Suppressor macrophage treated with lipopolysaccharide for 1 hour (primary cell): ENCODE measurements around the gene HSPB7.
A peak's percentile ranks its signal among the peaks of the same experiment; 100 is the strongest.
"Not testable (repeated sequence)": the region's sequence is repeated elsewhere in the genome, so short reads cannot be mapped to it uniquely, and the experiment has no call there.

ENCODE experiments used
- DNase-seq, 3 donors: peaks; one replicate each; pipeline ENCODE4 v3.0.0-alpha.2; 2020 to 2022

Gene HSPB7

DNA sequence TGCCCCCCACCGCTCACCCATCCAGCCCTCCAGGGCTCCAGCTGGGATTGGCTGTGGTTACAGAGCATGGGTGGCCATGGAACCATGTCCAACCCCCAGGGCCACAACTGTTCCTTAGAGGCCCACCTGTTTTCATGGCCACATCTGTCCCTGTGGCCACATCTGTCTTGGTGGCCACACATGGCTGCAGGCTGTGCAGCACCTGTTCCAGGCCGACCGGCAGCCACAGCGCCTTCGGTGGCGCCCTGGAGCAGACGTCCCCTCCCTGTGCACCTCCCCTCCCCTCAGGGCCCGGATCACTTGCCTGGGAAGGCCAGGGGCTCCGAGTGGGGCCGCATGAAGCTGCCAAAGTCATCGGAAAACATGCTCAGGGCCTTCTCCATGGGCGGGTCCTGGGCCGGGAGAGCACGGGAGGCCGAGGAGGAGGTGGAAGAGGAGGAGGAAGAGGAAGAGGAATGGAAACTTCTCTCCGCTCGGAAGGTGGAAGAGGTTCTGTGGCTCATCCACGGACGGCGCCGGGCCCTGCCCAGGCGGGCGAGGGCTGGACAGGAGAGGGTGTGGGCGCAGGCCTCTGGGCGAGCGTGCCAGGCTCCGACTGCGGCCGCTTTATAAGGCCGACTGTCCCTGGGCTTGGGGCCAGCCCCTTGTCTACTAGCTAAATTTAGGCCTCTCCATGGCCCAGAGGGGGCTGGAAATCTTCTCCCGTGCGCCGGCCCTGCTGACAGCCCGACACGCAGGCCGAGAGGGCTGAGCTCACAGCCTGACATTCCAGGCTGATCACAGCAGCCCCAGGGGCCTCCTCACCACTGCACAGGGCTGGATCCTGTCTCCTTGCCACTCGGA, at the start of gene HSPB7:
Gene HSPB7 (minus strand): TSS at position 583 of the 843 bp plus-strand sequence. CDS start 80 bp downstream, at position 503.
- no peak for DNase-seq

DNA sequence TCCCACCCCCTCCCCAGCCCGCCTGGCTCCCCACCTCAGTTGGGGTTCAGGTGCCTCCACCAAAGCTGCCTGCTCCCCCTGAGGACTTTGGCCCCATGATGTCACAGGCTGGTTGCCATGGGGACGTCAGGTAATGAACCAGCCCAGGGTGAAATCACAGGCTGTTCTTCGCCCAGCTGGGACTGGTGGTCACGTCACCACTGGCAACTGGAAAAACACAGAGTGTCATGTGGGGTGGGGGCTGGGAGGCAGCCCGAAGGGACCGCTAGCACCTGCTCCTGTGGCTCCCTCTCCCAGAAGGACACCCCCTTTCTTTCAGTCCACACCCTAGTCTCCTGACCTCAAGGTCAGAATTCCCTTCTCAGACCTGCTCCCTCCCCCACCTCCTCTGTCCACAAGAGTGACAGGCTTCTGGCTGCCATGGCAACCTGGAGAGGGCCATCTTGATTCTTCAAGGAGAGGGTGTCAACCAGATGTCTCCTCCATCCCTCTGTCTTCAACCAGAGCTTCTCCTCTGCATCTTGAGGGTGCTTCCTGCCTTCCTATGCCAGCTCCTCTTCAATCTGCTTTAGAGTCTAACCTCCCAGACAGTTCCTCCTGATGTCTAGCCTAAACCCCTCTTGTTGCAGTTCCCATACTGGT, 49.4 kb upstream of the HSPB7 start:
- no peak for DNase-seq

- no peak for DNase-seq
These were observed 48.4 kb upstream of the HSPB7 start for GRCh38 chr1:16066245-16066644.

DNA sequence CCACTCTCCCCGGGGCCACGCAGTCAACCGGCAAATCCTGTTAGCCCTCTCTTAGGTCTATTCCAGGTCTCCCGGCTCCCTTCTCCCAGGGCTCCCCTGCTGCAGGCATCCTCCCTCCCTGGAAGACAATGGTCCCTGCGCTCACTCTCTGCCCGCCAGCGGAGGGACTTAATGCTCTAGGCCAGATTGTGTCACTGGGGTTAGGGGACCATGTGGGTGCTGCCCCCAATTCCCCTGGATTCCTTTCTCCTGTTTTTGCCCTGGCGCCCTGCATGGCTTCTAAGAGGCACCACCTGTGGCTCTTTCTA, 47.4 kb upstream of the HSPB7 start:
- DNase-seq = no peak

- DNase-seq = no peak
These were observed 46.9 kb upstream of the HSPB7 start for GRCh38 chr1:16064536-16065268.

GRCh38 chr1:16063921-16064320, 46.1 kb upstream of the HSPB7 start:
- DNase-seq = no peak

DNA sequence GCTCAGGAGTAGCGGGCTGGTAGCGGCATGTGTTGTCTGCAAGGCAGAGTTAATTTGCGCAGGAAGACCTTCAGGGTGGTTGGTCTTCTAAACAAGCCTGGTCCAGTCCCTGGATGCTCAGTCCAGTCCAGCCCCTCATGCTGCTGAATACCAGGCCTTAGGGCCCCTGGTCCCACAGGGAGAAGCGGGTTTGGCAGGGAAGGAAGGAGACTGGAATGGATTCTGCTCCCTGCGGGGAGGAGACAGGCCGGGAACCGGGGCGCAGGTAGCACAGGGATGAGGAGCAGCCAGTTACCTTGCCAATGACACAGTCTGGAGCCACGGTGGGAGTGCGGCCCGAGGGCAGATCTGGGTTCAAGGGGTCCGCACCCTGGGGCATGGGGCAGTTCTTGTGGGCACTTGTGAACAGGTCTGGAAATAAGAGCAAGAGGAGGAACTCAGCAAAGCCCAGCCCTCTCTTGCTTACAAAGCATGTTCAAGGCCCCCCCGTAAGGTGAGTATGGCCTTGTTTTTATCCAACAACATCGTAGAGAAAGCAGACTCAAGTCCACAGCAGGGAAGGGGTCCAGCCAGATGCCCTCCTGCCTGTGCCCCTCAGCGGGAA, 45.5 kb upstream of the HSPB7 start:
- no peak for DNase-seq

DNA sequence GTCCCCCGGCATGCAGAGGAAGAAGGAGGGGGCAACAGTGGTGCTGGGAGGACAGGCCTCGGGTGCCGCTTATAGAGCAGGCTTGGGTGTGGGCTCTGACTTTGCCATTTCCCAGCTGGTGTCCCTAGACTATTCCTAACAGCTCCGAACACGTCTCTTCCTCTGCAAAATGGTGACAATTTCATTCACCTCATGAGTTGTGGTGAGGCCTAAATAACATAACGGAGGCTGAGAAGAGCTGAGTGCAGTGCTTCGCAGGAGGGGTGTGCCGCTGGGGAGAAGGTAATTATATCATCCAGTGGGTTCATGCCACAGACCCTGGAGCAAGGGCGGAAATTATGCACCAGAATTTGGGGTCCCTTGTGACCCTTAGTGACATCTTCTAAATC, 44.8 kb upstream of the HSPB7 start:
- not testable (repeated sequence) for DNase-seq

GRCh38 chr1:16061989-16062686, 44.3 kb upstream of the HSPB7 start:
- DNase-seq = not testable (repeated sequence)

DNA sequence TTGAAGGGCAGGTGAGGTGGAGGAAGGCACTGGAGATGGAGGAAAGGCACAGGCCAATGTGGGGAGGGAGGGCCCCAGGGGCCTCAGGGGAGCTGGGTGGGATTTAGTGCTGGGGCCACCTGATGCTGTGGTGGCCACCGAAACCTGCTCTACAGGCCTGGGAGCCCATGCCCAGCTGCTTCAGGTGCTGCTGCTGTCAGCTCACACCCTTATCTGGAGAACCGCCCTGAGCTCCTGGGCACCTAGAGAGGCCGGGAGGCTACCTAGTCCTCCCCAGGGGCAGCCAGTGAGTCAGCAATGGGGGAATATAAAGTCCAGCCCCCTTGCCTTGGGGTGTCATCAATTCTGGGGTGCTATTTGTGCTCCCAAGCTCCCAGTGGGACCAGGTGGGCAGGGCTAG, 43.4 kb upstream of the HSPB7 start:
- no peak for DNase-seq

DNA sequence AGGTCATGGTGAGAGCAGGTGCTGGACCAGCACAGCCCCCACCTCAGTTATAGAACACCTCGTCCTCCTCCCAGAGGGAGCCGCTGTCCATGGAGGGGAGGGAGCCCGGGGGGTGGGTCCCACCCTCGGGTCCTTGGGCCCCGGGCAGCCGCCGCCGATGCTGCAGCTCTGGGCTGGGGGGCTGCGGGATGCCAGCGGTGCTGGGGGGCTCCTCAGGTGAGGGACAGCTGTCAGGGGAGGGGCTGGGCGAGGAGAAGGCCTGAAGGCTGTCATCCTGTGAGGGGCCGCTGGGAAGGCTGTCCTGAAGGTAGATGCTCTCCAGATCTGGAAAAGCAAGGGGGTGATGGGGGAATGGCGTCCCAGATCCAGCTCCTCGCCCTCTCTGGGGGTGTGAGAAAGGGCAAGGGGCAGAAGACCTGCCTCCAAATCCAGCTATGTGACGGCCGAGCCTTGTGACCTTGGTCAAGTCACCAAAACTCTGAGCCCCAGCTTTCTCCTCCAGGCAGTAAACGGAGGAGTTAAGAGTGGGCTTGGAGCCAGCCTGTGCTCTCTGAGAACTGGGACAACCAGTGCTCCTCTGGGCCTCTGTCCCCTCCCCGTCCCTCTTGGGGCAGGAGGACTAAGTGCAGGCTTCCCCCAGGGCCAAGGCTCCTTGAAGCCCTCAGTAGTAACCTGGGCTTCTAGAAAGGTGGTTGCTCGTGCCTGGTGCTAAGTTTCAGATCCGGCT, 40.7 kb upstream of the HSPB7 start:
- DNase-seq = not testable (repeated sequence)

DNA sequence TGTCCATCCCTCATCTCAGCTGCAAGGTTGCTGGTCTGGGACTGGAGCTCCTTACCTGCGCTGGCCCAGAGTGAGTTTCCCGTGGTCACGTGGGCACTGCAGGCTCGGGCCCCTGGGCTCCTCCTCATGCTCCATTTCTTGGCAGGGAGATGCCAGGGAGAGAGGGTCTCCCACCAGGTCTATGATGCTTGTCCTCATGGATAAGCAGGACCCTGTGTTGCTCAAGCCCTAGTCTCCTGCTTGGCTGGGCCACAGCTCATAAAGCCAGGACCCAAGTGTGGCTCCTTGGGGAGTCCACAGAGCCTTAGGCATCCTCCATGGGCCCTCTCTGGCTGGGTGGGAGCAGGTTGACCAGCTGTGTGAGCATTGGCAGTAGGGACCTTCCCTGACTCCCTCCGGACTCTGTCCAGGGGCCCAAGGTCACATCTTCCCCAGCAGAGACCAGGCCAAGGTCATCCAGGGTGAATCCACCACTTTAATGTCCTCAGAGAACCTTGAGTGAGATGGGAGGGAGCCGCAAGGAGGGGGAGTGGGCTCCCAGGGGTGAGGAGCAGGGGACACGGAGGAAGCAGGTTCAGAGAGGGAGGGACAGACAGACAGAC, 39.6 kb upstream of the HSPB7 start:
- DNase-seq = not testable (repeated sequence)

DNA sequence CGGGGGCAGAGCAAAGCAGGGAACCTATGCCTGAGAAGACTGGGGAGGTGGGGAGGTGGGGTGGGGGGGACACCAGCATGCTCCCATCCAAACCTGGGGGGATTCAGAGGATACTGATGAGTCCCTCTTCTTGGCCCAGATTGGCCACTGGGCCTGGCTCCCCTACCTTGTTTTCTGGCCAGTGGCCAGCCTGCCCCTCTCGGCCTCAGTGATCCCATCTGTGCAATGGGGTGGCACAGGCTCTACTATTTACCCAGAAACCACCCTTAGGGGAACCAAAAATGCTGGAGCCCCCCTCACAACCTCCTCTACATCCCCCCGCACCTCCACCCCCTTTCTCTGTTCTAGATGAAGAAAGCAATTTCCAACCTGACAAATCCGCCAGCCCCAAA, 38.7 kb upstream of the HSPB7 start:
- not testable (repeated sequence) for DNase-seq

GRCh38 chr1:16055613-16056520, 38.0 kb upstream of the HSPB7 start:
- DNase-seq = peak; percentile 74 to 88 (median 84)

- DNase-seq = no peak
These were observed 37.0 kb upstream of the HSPB7 start for GRCh38 chr1:16054598-16055540.

GRCh38 chr1:16053781-16054502, 36.1 kb upstream of the HSPB7 start:
- DNase-seq = no peak

DNA sequence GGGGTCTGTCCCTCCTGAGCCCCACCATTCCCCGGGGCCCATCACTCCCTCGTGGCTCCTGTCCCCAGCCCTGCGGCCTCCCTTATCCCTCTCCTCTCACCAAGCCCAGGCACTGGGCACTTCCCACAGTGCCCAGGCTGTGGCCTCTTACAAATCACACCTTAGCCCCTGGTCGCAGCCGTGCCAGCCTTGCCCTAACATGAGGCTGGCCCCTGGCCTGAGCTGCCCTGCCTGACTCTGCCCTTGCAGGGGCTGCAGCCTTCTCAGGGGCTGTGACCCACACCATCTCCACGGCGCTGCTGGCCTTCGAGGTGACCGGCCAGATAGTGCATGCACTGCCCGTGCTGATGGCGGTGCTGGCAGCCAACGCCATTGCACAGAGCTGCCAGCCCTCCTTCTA, 34.1 kb upstream of the HSPB7 start:
- not testable (repeated sequence) for DNase-seq

GRCh38 chr1:16051039-16051438, 33.2 kb upstream of the HSPB7 start:
- DNase-seq = no peak

GRCh38 chr1:16050328-16050727, 32.5 kb upstream of the HSPB7 start:
- DNase-seq = no peak
